Measurements from ENCODE around the gene JAZF1.

The JAZF1 gene

DNA sequence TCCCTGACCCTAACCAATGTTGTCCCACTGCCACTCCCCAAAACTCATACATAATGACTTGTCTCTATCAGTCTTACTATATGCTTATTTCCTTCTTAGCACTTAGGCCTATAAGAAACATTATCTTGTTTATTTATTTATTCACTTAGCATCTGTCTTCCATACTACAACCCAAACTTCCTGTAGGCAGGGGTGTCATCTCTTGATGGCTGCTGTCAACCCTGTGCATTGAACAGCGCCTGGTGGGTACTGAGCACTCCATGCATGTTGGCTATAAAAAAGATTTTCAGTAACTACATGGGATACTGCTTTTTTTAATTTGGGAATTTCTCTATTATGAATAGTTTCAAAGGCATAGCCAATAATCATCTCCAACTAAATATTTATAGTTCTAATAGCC, 46.7 kb downstream of the JAZF1 start:
- no peak for DNase-seq

DNA sequence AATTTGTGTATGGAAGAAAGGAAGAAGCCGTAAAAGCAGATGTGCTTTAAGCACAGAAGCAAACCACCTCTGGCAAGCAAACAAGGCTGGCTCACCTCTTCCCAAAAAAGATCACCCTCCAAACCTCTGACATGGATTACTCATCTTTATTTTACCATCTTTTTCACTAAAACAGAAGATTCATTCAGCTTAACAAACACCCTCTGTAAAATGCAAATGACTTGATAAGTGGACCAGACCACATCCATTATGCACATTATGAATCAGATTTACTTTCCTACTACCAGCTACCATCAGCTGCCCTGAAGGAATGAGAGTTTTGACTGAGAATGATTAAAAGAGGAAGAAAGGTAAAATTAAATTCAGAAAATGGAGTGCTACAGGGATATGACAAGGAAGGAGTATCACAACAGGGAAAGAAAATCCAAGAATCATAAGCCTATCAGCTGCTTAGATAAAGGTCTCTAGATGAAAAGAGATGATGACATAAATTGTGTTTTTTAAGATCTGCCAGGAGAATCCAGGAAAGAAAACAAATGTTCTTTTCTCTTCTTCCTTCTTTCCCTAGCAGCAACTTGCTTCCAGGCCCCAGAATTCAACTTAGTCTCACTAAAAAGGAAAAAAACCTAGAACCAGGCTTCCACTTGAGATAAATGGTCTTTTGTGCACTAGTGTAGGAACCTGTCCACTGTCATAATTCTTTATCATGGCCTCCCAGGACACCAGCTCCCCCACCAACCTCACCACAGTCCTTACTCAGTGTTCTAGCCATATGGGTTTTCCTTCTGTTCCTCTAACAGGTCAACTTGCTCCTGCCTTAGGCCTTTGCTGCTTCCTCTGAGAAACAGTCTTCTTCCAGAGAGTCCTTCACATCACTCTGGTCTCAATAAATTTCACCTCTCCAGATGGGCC, 47.4 kb downstream of the JAZF1 start:
- no peak for DNase-seq

DNA sequence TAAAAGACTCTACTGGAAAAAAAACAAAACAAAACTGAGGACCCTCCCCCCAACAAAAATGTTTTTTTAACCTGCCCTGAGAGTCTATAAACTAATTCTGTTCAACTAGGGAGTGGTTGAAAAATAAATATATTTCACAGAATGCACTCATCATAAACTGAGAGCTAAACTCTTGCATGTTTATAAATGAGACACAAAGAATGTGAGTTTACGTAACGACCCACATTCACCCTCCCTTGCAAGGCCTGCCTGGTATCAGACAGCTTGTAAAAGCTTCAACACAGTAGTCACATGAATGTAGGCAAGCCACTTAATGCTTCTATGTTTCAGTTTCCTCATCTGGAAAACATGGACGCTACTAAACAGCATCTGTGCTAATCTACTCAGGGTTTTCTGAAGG, 50.3 kb downstream of the JAZF1 start:
- DNase-seq: no peak

DNA sequence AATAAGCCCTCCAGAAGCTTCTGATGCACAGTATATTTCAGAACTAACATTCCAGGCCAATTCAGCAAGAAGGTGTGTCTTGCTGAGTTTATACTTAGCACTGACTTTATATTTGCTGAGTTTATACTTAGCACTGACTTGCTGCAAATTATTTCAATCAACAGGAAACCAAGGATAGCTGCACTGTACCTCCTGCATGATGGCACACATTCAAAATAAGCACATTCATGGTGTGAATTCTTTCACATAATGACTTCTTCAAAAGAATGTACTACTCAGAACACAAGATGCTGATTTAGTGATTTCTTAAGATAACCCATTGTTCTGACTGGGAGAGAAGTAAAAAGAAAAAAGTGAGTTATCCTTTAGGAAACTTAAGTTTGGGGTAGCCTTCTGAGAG, 52.0 kb downstream of the JAZF1 start:
- DNase-seq: no peak

DNA sequence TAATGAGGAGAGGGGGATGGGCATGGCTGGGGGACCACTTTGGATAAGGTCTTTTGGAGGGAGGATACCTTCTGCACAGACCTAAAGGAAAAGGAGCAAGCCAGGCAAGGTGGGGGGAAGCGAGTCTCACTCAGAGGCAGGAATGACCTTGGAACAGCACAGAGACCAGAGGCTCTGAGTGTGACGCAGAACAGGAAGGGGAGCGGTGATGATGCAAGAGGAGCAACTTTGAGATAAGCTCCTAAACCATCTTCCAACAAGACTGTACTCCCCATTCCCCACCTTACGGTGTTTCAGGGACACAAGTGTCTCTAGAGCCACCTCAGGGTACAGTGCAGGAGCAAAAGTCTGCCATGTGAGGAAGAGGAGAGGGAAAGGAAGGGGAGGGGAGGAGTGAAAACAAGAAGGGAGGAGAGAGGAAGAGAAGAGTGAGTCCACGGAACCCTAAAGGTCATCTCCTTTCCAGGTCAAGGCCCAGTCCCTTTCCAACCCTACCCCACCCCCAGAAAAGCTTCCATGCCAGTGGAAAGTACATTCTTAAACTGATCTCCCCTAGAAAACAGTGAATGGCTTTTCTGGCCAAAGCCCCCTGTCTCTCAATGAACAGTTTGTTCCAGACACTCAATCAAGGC, 54.1 kb downstream of the JAZF1 start:
- DNase-seq: no peak

DNA sequence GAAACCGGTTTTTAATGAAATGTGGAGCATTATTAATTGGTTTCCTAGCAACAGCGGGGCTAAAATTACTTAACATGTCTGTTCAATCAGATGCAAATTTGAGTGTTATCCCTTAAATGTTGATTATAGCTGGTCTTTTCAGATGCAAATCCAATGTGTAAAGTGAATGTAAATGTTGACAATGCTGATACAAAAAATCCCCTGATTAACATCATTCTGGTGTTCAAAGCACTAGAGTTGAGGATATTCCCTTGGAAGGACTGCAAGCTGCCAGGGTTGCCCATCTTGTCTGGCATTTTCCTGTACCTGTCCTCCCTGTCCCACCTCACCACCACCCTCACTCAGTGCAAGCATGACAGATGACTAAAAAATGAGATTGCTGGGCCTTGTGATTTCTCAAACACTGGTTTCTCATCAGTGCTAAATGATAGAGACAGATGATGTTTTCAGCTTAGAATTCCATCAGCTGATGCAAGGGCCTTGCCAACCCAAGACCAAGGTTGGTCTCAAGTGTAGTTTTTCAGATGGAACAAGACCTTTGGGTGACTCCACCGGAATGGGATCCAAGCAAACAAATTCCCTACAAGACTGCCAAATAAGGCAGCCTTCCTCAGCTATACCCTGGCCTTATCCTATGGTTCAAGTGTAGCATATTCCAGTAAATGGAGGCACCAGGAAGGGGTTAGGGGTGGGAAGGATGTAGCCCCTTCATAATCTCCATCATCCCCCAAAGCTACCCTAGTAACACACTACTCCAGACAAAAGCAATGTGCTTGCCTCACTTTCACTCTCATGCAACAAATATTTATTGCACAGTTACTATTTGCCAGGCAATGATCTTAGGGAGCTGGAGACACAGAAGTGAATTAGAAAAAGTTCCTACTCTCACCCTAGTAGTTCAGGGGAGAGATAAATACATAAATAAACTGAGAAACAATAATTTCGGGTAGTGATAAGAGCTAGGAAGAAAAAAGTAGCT, 54.9 kb downstream of the JAZF1 start:
- DNase-seq: no peak

DNA sequence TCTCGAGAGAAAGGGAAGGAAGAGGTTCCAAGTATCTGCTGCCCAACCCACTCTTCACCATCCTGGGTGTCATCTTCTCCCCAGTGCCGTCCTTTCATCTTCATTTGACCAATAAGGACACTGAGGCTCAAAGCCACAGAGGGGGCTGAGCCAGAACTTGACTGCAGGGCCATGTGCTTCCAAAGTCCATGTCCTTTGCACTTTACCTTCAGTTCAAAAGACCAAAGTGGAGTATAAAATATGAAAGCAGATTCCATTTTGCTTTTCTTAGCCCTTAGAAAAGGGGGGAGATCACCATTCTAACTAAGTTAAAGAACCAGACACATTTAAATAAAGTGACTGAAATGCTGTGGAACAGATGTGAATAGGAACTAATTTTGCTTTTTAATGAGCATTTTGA, 56.2 kb downstream of the JAZF1 start:
- DNase-seq: no peak

DNA sequence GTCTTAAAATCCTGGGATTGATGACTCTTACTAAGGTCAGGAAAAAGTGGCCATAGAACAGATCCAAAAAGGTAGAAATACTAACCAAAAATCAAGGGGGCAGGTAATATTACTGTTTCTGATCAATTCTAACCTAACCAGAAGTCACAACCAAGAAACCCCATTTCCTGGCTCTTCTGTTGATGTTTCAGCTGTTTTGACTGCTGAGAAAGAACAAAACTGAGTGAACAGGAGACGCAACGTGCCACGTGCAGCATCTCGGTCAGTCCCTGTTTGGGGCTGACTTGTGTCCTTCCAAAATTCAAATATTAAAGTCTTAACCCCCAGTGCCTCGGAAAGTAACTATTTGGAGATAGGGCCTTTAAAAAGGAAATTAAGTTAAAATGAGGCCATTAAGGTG, 56.8 kb downstream of the JAZF1 start:
- DNase-seq: no peak

DNA sequence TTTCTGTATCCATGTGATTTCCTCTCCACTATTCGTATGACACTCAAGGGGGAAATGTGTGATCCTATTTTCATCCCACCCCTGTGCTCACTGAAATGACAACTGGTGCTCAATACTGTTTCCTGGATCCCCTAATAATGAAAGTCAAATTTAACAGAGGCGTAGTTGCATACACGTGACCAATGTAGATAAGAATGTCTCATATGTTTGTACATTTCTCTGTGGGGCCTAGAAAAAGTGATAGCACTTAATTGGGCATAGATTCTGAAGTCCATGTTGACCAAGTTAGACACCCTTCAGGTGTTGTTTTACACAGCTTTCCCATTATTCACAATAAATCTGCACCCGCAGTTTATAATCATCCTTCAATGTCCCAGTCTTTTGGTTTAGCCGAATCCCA, 59.1 kb downstream of the JAZF1 start:
- DNase-seq: no peak

DNA sequence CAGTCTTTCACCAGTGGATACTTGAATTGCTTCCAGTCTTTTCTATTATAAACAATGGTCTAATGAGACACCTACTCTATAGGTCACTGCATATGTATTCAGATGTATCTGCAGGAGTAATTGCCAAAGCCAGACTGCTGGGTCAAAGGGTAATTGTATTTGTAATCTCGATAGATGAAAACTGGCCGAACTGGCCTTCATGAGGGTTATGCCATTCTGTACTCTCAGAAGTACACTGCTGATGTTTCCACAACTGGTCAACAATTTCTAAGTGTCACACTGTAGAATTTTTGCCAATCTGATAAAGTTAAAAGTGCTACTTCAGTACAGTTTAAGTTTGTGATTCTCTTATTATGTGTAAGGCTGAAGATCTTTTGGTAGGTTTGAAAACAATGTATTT, 64.6 kb downstream of the JAZF1 start:
- DNase-seq: no peak

DNA sequence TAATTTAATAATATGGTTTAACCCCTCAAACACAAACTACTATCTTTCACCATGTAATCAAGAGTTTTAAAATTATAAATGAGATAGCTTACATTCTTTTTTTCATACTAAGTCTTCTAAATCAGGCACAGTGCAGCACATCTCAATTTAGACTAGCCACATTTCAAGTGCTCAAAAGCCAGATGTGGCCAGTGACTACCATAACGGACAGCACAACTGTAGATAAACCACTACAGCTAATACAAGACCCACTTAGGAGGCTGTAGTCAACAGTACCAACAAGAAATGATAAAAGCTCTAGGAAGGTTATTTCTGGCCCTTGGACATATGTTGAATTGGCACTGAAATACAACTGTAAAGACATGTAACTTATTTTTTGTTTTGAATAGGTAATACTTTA, 65.3 kb downstream of the JAZF1 start:
- DNase-seq: no peak

DNA sequence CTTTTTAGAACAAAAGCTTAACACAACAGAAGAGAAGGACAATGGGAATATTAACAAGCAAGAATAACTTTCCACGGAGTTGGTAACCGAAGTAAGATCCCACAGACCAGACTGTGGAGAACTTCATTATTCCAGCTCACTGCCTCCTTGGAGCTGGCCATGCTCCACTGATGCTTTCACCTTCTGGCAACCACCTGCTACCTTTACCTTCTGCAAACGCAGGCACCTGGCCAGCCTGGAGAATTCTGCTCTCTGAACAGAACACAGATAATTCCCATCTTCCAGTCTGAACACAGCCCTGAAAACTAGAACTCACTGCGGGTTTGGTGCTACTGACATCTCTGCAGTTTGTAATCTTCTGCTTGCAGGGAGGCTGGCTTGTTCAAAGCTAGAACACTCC, 66.5 kb downstream of the JAZF1 start:
- no peak for DNase-seq

DNA sequence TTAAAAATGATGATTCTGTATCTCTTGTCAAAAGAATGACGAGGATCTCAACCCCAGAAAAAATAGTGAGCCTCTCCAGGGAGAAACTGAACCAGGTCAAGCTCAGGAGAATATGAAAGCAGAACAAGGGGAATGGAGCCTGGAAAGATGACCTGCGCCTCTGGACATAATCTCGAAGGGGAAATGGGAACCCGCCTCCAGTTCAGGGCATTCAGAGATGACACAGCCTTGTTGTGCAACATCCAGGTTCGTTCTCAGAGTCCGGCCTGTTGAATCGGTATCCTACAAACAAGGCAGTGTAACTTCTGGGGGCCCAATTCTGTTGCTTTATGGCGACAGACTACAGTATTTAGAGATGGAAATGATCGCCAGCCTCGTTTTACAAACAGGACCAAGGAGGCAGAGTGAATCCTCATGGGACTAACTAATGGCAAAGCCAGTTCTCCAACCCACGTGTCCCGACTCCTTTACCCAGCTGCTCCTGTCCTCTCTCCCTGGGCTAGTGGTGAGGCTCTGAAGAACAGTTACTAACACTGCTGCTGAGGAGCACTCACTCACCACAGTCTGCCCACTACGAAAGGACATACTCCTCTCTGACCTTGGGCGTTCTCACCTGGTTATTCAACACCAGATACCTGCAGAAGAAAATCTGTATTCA, 67.6 kb downstream of the JAZF1 start:
- no peak for DNase-seq

DNA sequence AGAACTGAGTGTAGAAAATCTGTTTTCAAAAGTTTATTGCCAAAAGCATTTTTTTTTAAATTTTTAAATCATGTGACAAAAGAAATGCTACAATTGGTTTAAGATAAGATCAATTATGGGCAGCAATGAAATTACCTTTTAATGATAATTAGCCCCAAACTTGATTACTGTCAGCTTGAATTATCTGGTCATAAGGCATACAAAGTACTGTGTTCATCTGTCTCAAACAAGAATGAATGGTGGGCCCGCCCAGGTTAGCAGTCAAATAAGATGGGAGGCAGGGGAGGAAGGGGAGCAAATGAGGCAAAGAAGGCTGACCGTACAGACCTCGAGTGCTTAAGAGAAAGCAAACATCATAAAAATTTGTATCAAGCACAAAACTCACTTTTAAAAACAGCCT, 68.1 kb downstream of the JAZF1 start:
- no peak for DNase-seq

DNA sequence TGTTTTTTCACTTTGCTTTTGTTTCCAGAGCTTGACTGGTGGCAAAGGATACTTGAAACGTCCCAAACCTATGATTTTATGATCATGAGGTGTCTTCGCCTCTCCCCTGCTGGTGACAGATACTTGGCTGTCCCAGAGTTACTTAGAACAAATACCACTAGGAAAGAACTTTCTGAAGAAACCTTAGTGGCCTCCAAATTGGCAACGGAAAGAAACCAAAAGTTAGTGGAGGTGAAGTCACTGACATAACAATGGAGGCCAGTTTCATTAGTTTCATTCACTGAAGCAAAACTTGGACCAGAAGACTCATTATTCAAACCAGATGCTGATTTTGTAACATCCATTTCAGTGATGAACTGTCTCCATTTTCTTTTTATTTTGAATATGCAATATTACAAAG, 68.6 kb downstream of the JAZF1 start:
- no peak for DNase-seq

DNA sequence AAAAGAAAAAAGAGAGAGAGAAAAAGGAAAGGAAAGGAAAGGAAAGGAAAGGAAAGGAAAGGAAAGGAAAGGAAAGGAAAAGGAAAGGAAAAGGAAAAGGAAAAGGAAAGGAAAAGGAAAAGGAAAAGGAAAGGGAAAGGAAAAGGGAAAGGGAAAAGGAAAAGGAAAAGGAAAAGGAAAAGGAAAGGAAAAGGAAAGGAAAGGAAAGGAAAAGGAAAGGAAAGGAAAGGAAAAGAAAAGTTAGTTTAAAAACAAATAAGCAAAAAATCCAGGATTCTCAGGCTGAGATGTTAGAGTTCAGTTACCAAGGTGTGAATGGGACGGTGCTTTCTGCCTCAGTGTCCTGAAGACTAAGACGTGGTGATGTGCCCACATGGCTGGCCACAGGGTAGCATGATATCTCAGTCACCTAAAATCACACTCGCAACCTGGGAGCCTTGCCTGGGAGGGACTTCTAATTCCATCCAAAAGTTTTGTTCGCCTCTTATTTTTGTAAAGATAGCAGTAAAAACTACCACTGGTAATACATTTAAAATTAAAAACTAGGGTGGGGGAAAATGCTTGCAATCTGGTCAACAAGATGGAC, 70.1 kb downstream of the JAZF1 start:
- no peak for DNase-seq

DNA sequence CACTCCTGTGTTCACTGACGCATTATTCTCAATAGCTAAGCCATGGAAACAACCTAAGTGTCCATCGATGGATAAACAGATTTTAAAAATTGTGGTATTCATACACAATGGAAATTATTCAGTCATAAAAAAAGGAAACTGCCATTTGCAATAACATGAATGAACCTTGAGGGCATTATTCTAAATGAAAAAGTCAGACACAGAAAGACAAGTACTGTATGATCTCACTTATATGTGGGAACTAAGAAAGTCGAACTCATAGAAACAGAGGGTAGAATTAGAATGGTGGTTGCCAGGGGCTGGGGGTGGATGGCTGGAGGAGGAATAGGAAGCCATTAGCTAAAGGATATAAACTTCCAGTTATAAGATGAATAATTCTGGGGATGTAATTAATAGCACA, 71.8 kb downstream of the JAZF1 start:
- no peak for DNase-seq

DNA sequence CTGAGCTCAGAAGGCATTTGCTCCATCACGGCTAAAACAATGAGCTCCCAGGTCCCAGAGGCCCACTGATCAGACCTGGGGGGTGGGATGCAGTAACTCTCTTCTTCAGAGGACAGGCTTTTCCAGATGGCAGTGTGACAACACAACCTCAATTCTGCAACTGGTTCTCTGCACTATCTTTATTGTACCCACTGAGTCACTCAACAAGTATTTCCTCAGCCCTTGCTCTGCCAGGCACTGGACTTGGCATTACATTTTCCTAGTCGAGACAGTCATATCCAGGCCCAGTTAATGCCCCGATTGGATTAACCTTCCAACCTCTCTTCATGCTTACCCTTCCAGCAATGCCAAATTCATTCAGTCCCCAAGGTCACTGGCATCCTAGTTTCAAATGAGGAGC, 72.6 kb downstream of the JAZF1 start:
- no peak for DNase-seq

DNA sequence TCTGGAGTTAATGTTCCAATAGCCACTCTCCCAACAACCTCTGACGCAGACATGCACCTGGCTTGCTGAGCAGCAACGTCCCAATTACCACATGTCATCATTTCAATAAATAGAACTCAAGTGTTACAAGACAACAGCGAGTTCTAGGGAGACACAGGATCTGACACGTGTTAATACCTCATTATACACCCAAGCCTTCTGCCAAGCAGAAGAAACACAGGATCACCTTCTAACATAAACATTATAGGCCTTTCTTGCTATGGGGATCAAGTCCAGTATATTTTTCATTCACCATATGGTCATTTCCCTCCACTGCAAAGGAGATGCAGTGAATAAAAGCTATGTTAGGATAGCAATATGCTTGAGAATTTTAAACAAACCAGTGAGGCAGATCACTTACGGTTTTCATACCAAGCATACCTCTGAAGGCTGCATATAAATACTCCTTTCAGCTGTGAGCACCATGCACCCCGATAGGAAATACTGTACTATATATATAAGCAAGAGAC, 74.2 kb downstream of the JAZF1 start:
- no peak for DNase-seq

DNA sequence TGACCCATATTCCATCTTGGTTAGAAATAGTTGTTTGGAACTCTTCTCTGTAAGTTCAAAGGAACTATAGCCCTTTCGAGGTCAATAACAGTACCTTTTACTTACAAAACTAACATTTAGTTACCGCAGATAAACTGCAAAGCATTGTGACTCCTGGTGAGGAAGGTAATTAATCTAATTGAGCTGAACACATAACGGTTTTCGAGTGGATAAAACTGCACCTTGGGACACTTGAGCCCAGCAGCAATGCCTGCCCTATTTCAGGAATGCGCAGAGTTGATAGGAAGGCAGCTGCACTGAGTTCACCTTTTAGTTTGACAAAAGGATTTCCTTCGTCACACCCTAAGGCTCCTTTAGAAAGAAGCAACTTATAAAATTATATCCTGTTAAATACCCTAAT, 75.4 kb downstream of the JAZF1 start:
- DNase-seq: no peak

DNA sequence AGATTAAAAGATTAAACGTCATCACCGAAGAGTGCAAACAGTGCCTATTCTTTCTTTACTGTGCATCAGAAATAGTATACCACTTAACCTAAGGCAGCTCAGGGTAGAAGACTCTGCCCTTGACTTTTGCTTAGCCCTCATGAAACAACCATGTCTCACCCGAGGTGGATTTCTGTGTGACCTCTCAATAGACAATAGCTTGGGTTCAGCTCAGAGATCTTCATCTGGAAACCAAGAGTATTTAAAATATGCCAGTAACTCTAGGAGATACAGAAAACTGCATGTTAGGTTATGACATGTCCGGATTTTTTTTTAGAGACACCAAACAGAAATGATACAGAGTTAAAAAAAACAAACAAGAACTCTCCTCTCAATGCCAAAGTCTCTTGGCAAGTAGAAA, 75.8 kb downstream of the JAZF1 start:
- DNase-seq: no peak

DNA sequence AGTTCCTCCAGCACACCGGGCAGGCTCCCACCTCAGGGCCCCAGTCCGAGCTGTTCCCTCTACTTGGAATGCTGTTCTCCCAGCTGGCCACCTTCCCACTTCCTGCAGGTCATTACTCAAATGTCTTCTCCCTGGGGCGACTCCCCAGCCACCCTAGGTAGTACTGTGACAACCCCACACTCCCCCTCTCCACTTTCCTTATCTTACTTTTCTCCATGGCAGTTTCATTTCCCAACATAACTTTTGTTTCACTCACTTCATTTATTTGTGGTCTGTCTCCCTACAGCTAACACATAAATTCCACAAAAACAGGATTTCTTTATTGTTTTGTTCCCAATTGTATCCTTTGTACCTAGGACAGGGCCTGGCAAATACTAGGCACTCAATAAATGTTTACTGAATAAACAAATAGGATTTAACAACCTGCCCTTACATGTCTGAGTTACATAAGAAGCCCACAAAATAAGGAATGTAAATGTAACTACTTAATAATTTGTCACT, 76.5 kb downstream of the JAZF1 start:
- DNase-seq: no peak

Data from activated gamma-delta T cell (primary cell).